T-helper 9 cell (primary cell): ENCODE results near the gene EEF1A2.

Experiments
- DNase-seq: peaks from one replicate; pipeline ENCODE4 v3.0.0-alpha.2; 2020
- total RNA-seq, 2 donors: gene quantifications; one replicate each; lab custom pipeline; 2026; lab: John Stamatoyannopoulos, UW

EEF1A2 gene
- 0.72 to 1.7 reads per million in 2 donors for total RNA-seq

- peak; percentile 53 for DNase-seq
Measured at GRCh38 chr20:63498960-63499337, at the start of gene EEF1A2. EEF1A2 (minus strand) TSS chr20:63499083; CDS start chr20:63497763, 1,320 bp downstream.

GRCh38 chr20:63548542-63548941, 49.7 kb upstream of the EEF1A2 start:
- DNase-seq, result no peak

GRCh38 chr20:63547725-63548480, 49.0 kb upstream of the EEF1A2 start, which contains the start of gene SRMS:
SRMS (minus strand) TSS chr20:63547749; CDS start chr20:63547463, 286 bp downstream.
- no peak for DNase-seq

GRCh38 chr20:63546956-63547724, 48.3 kb upstream of the EEF1A2 start:
- DNase-seq, result no peak

- DNase-seq, result no peak
Measured at GRCh38 chr20:63546256-63546955, 47.5 kb upstream of the EEF1A2 start.

- DNase-seq, result no peak
Measured at GRCh38 chr20:63545814-63546213, 46.9 kb upstream of the EEF1A2 start.

- no peak for DNase-seq
Measured at GRCh38 chr20:63544958-63545516, 46.2 kb upstream of the EEF1A2 start.

GRCh38 chr20:63544241-63544957, 45.5 kb upstream of the EEF1A2 start:
- DNase-seq, result no peak

- no peak for DNase-seq
Measured at GRCh38 chr20:63543733-63544132, 44.9 kb upstream of the EEF1A2 start.

- no peak for DNase-seq
Measured at GRCh38 chr20:63543131-63543530, 44.2 kb upstream of the EEF1A2 start.

GRCh38 chr20:63542696-63543095, 43.8 kb upstream of the EEF1A2 start:
- no peak for DNase-seq

GRCh38 chr20:63542031-63542559, 43.2 kb upstream of the EEF1A2 start:
- no peak for DNase-seq

GRCh38 chr20:63541371-63541770, 42.5 kb upstream of the EEF1A2 start:
- DNase-seq, result no peak

- DNase-seq, result no peak
Measured at GRCh38 chr20:63540417-63541186, 41.7 kb upstream of the EEF1A2 start.

GRCh38 chr20:63539441-63540370, 40.8 kb upstream of the EEF1A2 start:
- no peak for DNase-seq

- DNase-seq, result no peak
Measured at GRCh38 chr20:63539092-63539430, 40.2 kb upstream of the EEF1A2 start.

GRCh38 chr20:63538204-63539091, 39.6 kb upstream of the EEF1A2 start:
- peak; percentile 37 for DNase-seq

- peak; percentile 85 for DNase-seq
Measured at GRCh38 chr20:63537525-63538203, 38.8 kb upstream of the EEF1A2 start.
